HG02678 (cell line): ENCODE measurements around the gene ANKRD11.
A peak's percentile ranks its signal among the peaks of the same experiment; 100 is the strongest.
"Not testable (repeated sequence)": the region's sequence is repeated elsewhere in the genome, so short reads cannot be mapped to it uniquely, and the experiment has no call there.

ENCODE experiments used
- ATAC-seq: cut with Tn5 transposase; IDR thresholded peaks from one replicate; pipeline ENCODE4 v1.9.1; 2021; ENCODE audit warnings: mild to moderate bottlenecking, moderate library complexity; ENCODE audit not compliant: unreplicated experiment

The ANKRD11 gene

DNA sequence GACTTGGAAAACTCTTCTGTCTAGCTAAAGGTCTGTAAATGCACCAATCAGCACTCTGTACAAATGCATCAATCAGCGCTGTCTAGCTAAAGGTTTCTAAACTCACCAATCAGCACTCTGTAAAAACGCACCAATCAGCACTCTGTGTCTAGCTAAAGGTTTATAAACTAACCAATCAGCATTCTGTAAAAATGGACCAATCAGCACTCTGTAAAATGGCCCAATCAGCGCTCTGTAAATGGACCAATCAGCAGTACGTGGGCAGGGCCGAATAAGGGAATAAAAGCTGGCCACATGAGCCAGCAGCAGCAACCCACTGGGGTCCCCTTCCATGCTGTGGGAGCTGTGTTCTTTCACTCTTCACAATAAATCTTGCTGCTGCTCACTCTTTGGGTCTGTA is 55.3 kb downstream of the ANKRD11 start:
- not testable (repeated sequence) for ATAC-seq

DNA sequence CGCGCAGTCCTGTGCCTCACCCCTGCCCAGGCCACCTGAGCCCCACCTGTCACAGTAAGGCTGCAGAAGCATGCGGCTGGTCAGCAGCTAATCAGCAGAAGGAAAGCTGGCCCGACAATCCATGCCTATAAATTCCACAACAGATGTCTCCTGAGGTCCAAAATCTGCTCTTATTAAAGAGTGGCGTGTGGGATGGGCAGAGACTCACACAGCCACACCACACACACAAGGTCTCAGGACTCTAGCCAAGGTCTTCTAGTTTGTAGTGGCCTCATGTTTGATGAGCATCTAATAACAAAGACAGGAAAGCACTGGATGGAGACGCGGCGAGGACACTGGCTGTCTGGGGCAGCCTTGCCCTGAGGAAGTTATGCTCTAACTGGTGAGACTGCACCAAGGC is 55.9 kb downstream of the ANKRD11 start:
- ATAC-seq: no peak

DNA sequence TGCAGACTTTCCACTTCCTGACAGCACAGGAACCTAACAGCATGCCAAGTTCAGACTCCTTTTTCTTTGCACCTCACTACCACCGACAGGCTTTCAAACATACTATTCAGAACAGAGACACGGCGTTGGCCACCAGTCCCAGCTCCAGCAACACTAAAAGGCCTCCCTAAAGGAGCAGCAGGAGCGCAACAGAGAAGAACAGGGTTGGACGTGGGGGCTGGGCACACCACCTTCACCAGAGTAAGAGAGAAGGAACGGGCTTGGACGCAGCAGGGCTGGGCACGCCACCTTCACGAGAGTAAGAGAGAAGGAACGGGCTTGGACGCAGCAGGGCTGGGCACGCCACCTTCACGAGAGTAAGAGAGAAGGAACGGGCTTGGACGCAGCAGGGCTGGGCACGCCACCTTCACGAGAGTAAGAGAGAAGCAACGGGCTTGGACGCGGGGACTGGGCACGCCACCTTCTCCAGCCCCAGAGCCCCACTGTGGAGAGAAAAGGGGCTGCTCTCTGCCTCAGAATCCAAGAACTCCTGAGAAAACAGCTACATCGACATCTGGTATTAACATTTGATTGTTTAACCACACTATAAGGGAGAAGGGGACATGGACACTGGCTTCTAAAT is 56.9 kb downstream of the ANKRD11 start:
- ATAC-seq: not testable (repeated sequence)

DNA sequence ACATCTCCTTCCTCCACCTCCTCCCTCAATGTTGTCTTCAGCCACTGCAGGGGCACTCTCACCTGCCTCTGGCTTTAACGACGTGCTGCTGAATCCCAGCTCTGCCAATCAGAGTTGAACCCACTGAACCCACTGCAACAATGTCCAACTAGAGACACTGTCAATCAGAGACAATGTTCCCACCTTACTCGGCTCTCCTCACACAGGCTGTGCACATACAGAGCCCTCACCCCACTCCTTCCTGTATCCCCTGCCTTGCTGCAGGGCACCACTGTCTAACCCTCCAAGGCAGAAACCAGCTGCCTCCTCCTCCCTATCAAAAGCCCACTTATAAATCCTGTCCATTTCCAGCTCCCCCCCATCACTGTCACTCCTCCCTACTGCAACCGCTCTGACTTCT is 58.7 kb downstream of the ANKRD11 start:
- ATAC-seq: no peak

GRCh38 chr16:89431158-89431584 is 59.2 kb downstream of the ANKRD11 start:
- ATAC-seq: no peak

- no peak for ATAC-seq
Observed at GRCh38 chr16:89430436-89431157, 59.8 kb downstream of the ANKRD11 start.

DNA sequence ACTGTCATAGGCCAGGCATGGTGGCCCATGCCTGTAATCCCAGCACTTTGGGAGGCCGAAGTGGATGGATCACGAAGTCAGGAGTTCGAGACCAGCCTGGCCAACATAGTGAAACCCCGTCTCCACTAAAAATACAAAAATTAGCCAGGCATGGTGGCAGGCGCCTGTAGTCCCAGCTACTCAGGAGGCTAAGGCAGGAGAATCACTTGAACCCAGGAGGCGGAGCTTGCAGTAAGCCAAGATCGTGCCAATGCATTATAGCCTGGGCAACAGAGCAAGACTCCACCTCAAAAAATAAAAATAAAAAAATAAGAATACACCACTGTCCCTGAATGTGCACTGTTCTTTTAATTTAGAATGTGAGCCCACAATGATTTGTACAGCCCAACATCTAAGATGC is 61.8 kb downstream of the ANKRD11 start:
- ATAC-seq: not testable (repeated sequence)

DNA sequence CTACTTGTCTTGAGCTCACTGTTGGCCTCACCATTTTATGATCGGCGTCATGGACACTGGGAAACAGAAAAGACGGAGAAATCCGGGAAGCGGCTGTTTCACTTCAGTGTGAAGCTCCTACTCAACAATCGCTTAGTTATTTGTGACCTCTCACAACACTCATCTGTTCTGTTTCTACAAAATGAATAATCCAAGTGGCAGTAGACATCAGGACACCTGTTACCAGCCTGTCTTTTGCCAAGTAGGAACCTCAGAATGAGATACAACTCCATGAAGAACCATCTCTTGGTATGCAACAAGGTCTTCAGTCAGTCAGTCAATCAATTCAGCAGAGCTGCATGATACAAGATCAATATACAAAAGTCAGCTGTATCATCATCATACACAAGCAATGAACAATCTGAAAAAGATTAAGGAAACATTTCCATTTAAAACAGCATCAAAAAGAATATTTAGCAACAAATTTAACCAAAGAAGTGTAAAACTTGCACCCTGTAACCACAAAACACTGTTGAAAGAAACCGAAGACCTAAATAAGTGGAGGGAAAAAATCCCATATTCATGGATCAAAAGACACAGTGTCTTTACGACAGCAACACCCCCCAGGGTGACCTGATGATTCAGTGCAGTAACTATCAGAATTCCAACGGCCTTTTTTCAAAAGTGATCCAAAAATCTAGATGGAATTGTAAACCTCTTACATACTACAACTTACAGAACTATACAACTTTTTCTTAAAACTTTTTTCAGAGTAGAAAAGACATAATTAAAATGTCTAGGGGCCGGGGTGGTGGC is 63.4 kb downstream of the ANKRD11 start:
- no peak for ATAC-seq

- ATAC-seq: no peak
Observed at GRCh38 chr16:89425523-89425922, 64.8 kb downstream of the ANKRD11 start.

DNA sequence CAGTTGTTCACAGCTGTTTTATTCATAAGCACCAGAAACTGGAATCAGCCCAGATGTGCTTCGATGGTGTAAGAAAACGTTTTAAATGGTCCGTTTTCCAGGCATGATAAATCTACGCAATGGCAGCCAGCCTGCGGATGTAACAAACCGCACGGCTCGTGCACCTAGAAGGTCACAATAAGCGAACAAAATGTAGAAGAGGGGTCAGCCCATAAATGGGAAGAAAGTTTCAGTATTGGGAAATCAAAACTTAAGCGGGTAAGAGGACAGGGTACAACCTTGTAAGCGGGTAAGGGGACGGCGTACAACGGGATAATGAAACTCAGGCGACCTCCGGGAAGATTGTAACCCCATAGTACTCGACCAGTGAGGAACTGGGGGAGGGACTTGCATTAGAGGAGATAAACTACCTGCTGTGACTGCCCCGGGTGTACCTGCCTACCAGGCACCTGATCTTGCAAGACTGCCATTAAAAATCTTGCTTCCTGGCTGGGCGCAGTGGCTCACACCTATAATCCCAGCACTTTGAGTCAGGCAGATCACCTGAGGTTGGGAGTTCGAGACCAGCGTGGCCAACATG is 66.6 kb downstream of the ANKRD11 start:
- no peak for ATAC-seq

DNA sequence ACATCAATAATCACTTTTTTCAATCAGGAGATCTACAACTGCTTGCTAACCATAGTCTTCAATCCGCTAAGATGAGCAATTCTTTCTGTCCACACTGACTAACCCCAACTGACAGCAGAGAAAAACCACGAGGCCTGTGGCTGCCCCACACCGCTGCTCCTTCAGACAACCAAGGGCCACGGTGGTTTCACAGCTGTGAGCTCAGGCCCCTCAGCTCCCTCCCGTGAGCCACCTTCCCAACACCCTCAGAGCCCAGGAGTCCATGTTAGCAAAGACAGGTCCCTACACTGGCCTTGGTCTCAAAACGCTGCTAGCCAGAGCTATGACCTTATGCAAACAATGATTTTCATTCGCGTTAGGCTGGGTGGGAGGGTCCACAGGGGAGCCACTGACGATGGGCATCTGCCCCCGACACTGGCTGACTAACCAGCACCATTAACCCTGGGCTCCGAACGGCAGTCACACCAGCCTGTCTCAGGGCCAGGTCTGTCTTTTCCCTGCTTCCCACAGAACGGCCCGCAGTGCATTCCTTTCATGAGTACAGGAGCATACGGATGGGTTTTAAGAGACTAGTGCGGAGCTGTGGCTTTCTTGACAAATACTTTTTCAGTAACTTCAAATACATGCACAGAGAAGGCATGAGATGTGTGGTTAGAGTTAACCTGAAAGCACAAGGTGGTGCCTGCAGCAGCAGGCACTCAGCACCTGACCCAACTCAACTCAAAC is 67.3 kb downstream of the ANKRD11 start:
- ATAC-seq: peak; percentile 75

- peak; percentile 73 for ATAC-seq
Observed at GRCh38 chr16:89422527-89422904, 67.8 kb downstream of the ANKRD11 start.

GRCh38 chr16:89421300-89421699 is 69.1 kb downstream of the ANKRD11 start:
- ATAC-seq: not testable (repeated sequence)

- no peak for ATAC-seq
Observed at GRCh38 chr16:89420204-89420603, 70.2 kb downstream of the ANKRD11 start.

DNA sequence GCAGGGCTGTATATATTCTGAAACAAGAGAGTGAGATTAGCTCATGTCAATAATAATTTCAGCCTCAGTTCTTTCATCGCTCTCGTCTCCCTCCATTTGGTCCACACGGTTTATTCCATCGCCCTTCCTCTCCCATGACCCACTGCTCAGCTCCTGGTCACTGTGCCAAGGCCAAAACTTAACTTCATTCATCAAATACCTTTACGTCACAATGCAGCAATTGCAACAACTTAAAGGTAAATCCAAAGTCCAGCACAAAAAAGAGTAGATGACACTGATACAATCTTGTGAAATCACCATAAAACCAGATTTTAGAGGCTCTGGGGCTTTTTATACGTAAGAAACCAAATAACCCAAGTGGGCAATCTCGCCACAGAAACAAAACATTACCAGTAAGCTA is 72.0 kb downstream of the ANKRD11 start:
- ATAC-seq: no peak

DNA sequence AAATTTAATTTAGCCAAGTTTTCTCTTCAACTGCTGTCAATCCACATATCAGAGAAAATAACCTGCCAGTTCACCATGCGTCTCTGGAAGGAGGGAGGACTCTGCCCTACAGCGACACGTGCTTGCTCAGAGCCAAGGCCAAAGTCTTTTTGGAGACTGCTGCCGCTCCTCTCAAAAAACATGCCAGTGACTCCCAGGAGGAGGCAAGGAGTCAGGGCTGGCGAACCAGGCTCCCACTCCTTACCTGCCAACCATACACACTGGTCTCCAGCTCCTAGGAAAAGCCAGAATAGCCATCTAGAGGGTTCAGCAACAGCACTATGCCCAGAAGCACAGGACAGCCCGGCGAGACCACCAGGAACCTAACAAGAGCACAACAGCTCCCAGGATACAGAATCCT is 73.0 kb downstream of the ANKRD11 start:
- no peak for ATAC-seq

- ATAC-seq: no peak
Observed at GRCh38 chr16:89413811-89414585, 76.4 kb downstream of the ANKRD11 start.

DNA sequence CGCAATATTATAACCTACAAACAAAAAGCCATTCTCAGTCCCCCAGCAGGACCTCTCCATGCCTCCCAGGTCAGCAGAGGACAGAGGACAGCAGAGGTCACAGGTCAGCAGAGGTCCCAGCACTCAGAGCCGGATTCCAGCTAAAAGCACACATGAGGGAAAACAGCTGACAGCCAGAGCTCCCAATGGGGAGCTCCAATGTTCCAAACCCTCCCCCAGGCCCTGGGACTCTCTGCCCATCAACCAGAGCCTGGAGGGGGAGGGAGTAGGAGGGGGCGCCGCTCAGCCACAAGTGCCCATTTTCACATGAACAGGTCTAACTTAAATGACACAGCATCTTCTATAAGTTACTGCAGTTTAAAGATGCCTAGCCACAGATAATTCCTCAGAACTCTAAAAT is 77.5 kb downstream of the ANKRD11 start:
- ATAC-seq: no peak

DNA sequence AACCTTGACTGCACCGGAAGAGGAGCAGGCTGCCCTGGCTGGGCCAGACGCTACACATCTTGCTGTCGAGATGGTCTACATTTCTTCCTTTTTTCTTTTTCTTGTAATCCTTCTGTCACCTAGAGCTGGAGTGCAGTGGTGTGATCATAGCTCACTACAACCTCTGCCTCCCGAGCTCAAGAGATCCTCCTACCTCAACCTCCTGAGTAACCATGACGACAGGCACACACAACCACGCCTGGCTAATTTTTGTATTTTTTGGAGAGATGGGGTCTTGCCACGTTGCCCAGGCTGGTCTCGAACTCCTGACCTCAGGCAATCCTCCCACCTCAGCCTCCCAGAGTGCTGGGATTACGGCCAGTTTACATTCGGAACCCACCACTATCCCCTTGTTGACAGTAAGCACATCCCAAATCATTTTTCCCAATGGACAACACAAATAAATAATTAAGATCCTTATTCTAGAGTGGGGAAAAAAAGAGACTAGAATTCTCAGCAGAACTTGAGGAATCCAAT is 79.0 kb downstream of the ANKRD11 start:
- ATAC-seq: no peak

DNA sequence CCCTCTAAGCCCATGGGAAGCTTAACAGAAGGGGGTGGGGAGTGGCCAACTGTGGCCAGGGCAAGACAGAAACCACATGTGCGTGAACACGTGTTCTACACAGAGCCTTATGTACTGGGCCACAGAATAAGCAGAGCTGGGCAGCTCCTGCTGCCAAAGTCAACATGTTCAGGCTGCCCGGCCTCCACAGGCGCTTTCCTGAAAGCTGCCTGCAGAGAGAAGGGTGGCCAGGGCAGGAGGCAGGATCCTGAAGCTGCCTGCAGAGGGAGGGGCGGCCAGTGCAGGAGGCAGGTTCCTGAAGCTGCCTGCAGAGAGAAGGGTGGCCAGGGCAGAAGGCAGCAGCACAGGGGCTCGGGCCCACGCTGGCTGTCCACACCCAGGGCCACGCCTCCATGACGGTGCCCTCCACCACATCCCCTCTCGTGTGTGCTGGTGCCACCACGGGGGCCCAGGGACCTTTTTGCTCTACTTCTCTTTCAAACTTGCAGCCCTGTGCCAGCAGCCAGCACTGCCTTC is 79.5 kb downstream of the ANKRD11 start:
- ATAC-seq: no peak
